Fibroblast of skin of abdomen (primary cell): Measurements from ENCODE around the gene RPS6KC1.
"Not testable (repeated sequence)": the region's sequence is repeated elsewhere in the genome, so short reads cannot be mapped to it uniquely, and the experiment has no call there.

Experiments
- DNase-seq: peaks from one replicate; pipeline ENCODE4 v3.0.0-alpha.2; 2013

Gene RPS6KC1

DNA sequence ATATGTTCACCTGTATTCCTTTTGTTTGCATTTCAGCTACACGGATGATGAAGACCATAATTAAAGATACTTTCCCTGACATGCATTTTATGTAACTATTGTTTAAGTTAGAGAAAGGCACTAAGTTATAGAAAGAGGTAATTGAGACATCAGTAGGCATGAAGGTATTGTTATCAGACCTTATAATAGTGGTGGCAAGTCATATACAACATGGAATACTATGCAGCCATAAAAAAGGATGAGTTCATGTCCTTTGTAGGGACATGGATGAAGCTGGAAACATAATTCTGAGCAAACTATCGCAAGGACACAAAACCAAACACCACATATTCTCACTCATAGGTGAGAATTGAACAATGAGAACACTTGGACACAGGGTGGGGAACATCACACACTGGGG, 109.4 kb downstream of the RPS6KC1 start:
- DNase-seq, result not testable (repeated sequence)

- DNase-seq, result peak; percentile 36
Observed at GRCh38 chr1:213162338-213162737, 111.3 kb downstream of the RPS6KC1 start.

GRCh38 chr1:213162862-213163261, 111.8 kb downstream of the RPS6KC1 start:
- no peak for DNase-seq

DNA sequence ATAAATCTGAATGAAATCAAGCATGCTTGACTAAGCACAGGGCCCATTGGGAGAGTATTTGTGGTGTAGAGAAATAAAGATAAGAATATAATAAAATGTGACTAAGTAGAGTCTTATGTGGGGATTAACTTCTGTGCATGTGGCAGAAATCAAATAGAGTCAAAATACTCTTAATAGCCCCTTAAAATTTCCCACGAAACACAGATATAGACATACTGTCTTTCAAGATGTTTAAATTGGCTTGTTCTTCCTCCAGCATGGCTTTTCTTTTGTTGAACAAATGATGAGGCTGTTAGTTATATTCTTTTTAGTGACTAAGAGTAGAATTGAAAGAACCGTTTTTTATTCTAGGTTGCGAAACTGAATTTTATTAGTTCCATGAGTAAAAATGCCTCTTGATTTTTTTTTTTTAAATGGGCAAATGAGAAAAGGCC, 112.3 kb downstream of the RPS6KC1 start:
- DNase-seq, result peak; percentile 26

- DNase-seq, result no peak
Observed at GRCh38 chr1:213164561-213164960, 113.5 kb downstream of the RPS6KC1 start.

GRCh38 chr1:213166852-213167251, 115.8 kb downstream of the RPS6KC1 start:
- no peak for DNase-seq

GRCh38 chr1:213171711-213172110, 120.7 kb downstream of the RPS6KC1 start:
- no peak for DNase-seq

DNA sequence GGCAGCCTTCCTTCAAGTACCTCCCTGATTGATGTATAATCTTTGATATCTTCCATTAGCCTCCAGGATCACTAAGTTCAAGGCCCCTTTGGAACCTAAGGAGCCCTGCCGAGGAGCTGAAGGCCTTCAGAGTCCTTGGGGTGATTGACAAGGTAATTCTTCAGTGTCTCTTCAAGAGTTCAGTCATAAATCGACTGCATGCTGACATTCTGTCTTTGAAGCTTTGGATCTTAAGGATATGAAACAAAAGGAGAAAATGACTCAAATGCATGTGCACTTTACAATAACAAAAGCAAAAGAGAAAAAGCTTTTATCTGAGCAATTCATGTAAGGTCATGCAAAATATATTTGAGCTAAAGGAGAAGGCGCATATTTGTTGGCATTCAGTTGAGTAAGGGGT, 125.3 kb downstream of the RPS6KC1 start:
- no peak for DNase-seq

DNA sequence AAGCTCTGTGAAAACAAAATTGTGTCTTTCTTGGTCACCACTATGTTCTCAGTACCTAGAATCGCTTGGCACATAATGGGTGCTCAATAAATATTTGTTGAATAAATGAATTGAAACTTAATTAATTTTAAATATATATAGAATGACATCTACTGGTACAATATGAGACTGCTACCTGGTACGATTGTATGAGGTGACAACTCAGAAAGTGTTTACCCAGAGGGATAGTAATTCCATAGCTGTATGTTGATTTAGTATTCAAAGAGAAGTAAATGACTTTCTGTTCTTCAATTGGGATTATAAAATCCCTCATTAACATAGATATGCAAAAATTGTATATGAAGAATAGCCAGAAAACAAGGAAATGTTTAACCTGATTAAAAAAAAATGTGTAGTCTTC, 128.7 kb downstream of the RPS6KC1 start:
- DNase-seq, result no peak

DNA sequence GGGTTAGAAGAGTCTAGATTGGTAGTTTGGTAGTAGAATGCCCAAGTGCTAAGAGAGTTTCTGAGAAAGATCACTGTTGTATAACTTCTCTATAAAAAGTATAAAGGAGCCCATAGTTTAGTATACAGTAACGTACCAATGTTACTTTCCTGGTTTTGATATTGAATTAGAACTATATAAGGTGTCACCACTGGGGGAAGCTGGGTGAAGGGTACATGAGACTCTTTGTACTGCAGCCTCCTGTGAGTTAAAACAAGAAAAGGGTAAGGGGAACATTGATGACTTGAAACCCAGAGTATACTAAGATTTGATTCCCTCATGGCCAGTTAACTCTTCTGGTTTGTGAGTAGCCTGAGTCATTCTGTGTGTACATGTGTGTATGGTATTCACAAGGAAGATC, 129.8 kb downstream of the RPS6KC1 start:
- no peak for DNase-seq

DNA sequence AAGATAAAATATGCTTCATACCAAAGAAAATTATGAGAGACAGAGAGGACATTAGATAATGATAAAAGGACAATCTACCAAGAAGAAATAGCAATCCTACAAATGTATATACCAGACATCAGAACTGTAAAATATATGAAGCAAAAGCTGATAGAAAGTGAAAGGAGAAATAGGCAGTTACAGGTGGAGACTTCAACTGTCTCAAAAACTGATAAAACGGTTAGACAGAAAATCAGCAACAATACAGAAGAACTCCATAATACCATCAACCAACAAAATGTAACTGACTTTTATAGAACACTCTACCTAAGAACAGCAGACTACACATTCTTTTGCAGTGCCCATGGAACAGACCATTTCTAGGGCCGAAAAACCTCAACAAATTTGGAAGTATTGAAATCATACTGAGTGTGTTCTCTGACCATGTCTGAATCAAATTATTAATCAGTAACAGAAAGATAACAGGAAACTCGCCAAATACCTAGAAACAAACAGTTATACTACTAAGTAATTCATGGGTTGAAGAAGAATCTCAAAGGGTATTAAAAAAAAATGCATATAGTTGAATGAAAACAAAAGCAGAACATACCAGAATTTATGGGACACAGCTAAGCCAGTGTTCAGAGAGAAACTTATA, 132.1 kb downstream of the RPS6KC1 start:
- DNase-seq, result no peak

- DNase-seq, result no peak
Observed at GRCh38 chr1:213186168-213186567, 135.1 kb downstream of the RPS6KC1 start.

DNA sequence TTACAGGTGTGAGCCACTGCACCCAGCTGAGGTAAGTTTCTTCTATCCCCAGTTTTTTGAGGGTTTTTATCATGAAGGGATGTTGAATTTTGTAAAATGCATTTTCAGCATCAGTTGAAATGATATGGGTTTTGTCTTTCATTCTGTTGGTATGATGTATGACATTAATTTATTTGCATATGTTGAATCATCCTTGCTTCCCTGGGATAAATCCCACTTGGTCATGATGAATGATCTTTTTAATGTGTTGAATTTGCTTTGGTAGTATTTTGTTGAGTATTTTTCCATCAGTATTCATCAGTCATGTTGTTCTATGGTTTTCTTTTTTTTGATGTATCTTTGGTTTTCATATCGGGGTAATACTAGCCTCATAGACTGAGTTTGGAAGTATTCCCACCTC, 141.0 kb downstream of the RPS6KC1 start:
- DNase-seq, result peak; percentile 8

DNA sequence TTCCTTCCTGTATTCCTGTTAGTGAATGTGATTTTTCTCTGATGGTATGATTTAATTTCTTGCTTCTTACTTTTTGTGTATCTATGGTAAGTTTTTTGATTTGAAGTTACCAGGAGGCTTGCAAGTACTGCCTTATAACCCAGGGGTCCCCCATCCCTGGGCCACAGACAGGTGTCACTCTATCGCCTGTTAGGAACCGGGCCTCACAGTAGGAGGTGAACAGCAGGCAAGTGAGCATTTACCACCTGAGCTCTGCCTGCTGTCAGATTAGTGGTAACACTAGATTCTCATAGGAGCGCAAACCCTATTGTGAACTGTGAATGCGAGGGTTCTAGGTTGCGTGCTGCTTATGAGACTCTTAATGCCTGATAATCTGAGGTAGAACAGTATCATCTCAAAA, 143.3 kb downstream of the RPS6KC1 start:
- no peak for DNase-seq

- no peak for DNase-seq
Observed at GRCh38 chr1:213194855-213195254, 143.8 kb downstream of the RPS6KC1 start.

DNA sequence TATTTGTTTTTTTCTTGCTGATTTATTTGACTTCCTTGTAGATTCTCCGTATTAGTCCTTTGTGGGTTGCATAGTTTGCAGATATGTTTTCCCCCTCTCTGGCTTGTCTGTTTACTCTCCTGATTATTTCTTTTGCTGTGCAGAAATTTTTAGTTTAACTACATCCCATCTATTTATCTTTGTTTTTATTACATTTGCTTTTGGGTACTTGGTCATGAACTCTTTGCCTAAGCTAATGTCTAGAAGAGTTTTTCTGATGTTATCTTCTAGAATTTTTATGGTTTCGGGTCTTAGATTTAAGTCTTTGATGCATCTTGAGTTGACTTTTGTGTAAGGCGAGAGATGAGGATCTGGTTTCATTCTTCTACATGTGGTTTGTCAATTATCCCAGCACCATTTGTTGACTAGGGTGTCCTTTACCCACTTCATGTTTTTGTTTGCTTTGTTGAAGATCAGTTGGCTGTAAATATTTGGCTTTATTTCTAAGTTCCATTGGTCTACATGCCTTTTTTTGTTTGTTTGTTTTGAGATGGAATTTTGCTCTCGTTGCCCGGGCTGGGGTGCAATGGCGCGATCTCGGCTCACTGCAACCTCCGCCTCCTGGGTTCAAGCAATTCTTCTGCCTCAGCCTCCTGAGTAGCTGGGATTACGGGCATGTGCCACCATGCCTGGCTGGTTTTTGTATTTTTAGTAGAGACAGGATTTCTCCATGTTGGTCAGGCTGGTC, 145.4 kb downstream of the RPS6KC1 start:
- not testable (repeated sequence) for DNase-seq

DNA sequence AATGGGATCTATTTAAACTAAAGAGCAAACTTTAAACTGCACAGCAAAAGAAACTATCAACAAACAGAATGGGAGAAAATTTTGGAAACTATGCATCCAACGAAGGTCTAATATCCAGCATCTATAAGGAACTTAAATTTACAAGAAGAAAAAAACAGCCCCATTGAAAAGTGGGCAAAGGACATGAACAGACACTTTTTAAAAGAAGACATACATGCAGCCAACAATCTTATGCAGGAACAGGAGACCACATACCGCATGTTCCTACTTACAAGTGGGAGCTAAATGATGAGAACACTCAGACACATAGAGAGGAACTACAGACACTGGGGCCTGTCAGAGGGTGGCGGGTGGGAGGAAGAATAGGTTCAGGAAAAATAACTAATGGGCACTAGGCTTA, 149.6 kb downstream of the RPS6KC1 start:
- DNase-seq, result no peak

DNA sequence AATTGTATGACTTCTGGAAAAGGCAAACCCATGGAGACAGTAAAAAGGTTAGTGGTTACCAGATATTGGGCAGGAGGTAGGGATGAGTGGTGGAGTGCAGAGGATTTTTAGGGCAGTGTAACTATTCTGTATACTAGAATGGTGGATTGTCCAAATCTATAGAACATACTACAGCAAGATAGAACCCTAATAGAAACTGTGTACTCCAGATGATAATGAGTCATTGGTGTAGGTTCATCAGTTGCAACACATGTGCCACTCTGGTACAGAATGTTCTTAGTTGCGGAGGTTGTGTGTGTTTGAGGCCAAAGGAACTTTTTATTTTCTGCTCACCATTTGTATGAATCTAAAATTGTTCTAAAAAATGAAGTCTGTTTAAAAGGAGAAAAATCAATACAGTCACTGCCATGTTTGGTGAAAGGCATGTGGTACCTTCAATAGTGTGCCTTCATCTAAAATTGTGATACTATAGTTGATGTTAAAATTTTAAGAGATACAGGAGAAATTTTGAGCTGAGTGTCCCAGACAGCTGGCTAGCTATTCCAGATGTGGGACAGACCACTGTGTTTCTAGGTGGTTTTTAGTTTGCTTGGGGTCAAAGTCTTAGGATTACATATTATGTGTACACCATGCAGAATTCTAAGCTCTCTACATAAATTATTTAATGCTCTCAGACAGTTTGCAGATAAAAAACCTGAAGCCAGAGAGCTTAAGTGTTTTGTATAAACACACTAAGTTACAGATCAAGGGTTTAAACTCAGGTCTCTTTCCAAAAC, 150.5 kb downstream of the RPS6KC1 start:
- DNase-seq, result no peak

DNA sequence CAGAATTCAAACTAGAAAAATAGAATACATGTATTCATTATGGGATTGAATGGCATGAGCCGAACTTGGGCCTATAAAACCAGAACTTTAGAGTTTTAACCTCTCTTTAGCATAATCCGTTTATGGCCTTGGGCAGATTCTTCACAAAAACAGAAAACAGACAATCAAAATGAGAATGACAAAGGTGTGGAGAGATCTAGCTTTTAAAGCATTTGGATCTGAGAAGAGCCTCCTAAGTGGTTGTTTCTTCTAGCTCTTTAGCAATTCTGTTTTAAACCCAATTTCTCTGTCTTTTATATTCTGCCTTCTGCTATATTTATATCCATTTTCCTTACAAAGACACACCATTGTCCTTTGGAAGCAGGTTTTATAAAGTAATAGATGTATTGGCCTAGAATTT, 160.2 kb downstream of the RPS6KC1 start:
- DNase-seq, result no peak

DNA sequence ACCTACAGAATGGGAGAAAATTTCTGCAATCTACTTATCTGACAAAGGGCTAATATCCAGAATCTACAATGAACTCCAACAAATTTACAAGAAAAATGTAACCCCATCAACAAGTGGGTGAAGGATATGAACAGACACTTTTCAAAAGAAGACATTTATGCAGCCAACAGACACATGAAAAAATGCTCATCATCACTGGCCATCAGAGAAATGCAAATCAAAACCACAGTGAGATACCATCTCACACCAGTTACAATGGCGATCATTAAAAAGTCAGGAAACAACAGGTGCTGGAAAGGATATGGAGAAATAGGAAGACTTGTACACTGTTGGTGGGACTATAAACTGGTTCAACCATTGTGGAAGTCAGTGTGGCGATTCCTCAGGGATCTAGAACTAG, 168.0 kb downstream of the RPS6KC1 start:
- DNase-seq, result not testable (repeated sequence)

DNA sequence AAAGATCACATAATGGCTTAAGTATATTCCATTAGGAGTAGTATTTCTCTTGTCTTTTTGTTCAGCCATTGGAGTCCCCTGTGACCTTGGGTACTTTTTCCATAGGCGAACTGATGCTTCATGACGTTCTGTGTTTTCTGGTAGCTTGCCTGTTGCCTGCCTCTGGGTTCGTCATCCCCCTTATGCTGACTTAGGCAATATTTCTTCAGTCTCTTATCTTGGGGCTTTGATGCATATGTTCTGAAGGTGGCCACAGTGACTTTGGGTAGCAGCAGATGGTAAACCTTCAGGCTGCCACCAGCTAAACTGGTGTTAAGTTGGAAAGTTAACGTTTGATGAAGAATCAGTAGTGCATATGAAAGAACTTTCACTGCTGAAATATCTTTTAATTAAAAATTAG, 170.2 kb downstream of the RPS6KC1 start:
- DNase-seq, result no peak

- no peak for DNase-seq
Observed at GRCh38 chr1:213227458-213227857, 176.4 kb downstream of the RPS6KC1 start.

- DNase-seq, result peak; percentile 8
Observed at GRCh38 chr1:213231795-213232231, 180.8 kb downstream of the RPS6KC1 start.

DNA sequence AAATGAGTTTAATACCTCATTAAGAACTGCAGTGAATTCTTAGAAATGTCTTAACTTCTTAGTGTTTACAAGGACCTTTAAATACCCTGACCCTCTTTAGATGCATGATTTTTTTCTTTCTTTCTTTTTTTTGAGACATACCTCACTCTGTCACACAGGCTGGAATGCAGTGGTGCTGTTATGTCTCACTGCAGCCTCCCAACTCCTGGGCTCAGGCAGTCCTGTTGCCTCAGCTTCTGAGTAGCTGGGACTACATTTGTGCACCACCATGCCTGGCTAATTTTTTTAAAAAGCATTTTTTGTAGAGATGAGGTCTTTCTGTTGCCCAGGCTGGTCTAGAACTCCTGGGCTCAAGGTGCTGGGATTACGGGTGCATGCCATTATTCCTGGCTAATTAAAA, 191.8 kb downstream of the RPS6KC1 start:
- DNase-seq, result no peak
